Subcutaneous abdominal adipose tissue (tissue), 5 donors: ENCODE results near the gene ERMAP.

ENCODE experiments used
- H3K27ac ChIP-seq: one replicate; pipeline ENCODE4 v1.7.0; 2013; ENCODE audit warnings: low read depth, mild to moderate bottlenecking, inconsistent platforms, low read length, moderate library complexity
- H3K27me3 ChIP-seq, 5 donors: one replicate each; pipeline ENCODE4 v1.7.0; 2013; ENCODE audit warnings: low read length in 5 of 5, inconsistent platforms in 1 of 5; ENCODE audit not compliant: control insufficient read depth in 5 of 5, insufficient read depth in 4 of 5
- H3K36me3 ChIP-seq, 5 donors: one replicate each; pipeline ENCODE4 v1.7.0; 2013; ENCODE audit warnings: low read length in 5 of 5; ENCODE audit not compliant: control insufficient read depth in 5 of 5, insufficient read depth in 5 of 5
- H3K4me1 ChIP-seq, 5 donors: one replicate each; pipeline ENCODE4 v1.7.0; 2013; ENCODE audit warnings: low read length in 5 of 5, mild to moderate bottlenecking in 3 of 5, moderate library complexity in 1 of 5; ENCODE audit not compliant: control insufficient read depth in 5 of 5, insufficient read depth in 5 of 5
- H3K4me3 ChIP-seq, 5 donors: one replicate each; pipeline ENCODE4 v1.7.0; 2013; ENCODE audit warnings: low read length in 5 of 5, low read depth in 1 of 5
- H3K9ac ChIP-seq, 5 donors: one replicate each; pipeline ENCODE4 v1.7.0; 2013; ENCODE audit warnings: low read length in 5 of 5, mild to moderate bottlenecking in 4 of 5, moderate library complexity in 3 of 5
- H3K9me3 ChIP-seq, 5 donors: one replicate each; pipeline ENCODE4 v1.7.0; 2013; ENCODE audit warnings: low read length in 5 of 5; ENCODE audit not compliant: control insufficient read depth in 5 of 5
- donor health status: healthy.
- donor health status: healthy.
- donor health status: healthy.
- donor health status: healthy.
- donor health status: healthy.

Gene ERMAP

DNA sequence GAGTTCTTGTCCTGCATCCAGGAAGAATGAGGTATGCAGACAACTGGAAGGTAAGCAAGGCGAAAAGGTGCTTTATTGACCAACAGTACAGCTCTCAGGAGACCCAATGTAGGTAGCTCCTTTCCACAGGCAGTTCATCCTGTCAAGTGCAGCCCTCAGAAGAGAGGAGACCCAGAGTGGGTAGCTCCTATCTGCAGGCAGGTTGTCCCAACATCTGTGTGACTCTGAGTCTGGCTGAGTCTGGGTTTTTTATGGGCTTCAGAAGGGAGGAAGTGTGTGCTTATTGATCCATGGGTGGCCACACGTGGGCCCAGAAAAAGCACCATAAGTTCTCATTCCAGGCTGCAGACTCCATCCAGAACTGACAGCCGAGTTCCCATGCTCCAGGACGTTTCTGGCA lies 63.5 kb downstream of the ERMAP start:
- no peak overlapping the region for H3K4me3 ChIP-seq
- no peaks in the 10 kb centered on the region for H3K4me1 ChIP-seq
- no peaks in the 10 kb centered on the region for H3K9me3 ChIP-seq
- H3K36me3 ChIP-seq, result no peaks in the 10 kb centered on the region
- no peak overlapping the region for H3K9ac ChIP-seq
- H3K27me3 ChIP-seq, result peaks cover 0 to 8% (median 2%) of the 10 kb centered on the region in 5 donors
- no peak overlapping the region for H3K27ac ChIP-seq

DNA sequence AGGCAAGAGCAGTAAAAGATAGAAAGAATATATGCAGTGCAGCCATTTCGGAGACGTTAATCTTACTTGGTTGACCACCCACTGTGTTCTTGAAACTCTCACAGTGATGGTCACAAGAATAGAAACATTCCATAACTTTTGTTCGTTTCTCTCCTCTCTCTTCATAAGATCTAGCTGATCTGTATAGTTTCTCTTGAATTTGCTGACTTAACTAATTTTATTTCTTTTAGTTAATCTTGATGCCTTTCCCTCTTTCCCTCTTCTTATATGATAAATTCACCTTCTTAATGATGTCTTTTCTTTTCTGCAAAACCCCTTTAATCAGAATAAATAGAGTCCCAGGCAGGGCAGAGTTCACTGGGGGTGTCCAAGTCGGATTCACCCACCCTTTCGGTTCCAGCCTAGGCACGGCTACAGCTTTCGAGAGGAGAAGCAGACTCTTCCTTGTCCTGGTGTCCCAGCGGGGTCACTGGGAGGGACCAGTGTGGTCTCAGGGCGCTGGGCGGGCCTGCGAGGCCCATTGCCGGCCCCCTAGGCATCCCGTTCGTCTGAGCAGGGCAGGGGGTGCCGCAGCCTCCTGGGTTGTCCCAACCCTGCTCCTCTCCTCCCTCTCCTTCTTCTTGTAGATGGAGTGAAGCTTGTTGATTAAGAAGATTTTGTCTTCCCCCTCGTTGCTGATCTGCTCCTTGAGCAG lies 69.3 kb downstream of the ERMAP start:
- Histone ChIP-seq H3K27ac (no peak overlapping the region), H3K36me3 (no peaks in the 10 kb centered on the region), H3K4me3 (no peak overlapping the region), H3K4me1 (no peaks in the 10 kb centered on the region), H3K27me3 (no peaks in the 10 kb centered on the region), H3K9me3 (no peaks in the 10 kb centered on the region), H3K9ac (no peak overlapping the region)

- Histone ChIP-seq H3K27ac (no peak overlapping the region), H3K36me3 (no peaks in the 10 kb centered on the region), H3K4me1 (no peaks in the 10 kb centered on the region)
Measured at GRCh38 chr1:42886800-42887199, 69.9 kb downstream of the ERMAP start.

DNA sequence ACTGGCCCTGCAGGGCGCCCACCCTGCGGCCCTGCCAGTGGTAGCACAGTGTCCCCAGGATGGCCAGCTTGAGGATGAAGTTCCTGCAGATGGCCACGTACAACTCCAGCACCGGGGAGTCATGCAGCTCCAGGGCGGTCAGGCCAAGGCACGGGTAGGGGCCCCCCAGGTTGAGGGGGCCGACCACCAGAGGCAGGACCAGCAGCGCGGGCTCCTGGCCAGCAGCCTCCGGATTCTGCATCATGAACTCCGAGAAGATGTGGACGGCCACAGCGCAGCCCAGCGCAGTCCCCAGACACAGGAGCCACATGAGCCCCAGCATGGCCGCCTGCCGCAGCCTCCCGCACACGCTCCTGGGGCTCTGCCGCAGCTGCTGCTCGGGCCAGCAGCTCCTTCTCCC lies 70.4 kb downstream of the ERMAP start:
- Histone ChIP-seq H3K9me3 (no peaks in the 10 kb centered on the region), H3K4me1 (no peaks in the 10 kb centered on the region), H3K9ac (no peak overlapping the region), H3K27me3 (no peaks in the 10 kb centered on the region), H3K36me3 (no peaks in the 10 kb centered on the region), H3K4me3 (no peak overlapping the region), H3K27ac (no peak overlapping the region)

More at GRCh38 chr1:42886800-42887199, 69.9 kb downstream of the ERMAP start:
- no peaks in the 10 kb centered on the region for H3K27me3 ChIP-seq
- H3K4me3 ChIP-seq, result no peak overlapping the region
- H3K9me3 ChIP-seq, result no peaks in the 10 kb centered on the region
- H3K9ac ChIP-seq, result no peak overlapping the region

- Histone ChIP-seq H3K27me3 (no peaks in the 10 kb centered on the region), H3K4me3 (no peak overlapping the region), H3K36me3 (no peaks in the 10 kb centered on the region), H3K27ac (no peak overlapping the region), H3K9me3 (no peaks in the 10 kb centered on the region), H3K9ac (no peak overlapping the region), H3K4me1 (no peaks in the 10 kb centered on the region)
Measured at GRCh38 chr1:42888013-42888633, 71.2 kb downstream of the ERMAP start.

DNA sequence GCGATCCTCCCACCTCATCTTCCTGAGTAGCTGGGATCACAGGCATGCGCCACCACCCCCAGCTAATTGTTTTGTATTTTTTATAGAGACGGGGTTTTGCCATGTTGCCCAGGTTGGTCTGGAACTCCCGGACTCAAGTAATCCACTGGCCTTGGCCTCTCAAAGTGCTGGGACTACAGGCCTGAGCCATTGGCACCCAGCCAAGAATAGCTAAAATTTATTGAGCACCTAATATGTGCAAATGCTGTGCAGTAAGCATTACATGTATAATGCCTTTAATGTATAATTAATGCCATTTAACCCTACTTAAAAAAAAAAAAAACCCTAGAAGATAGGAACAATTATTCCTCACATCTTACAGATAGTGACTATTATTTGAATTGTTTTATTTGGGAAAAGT lies 72.3 kb downstream of the ERMAP start:
- H3K9me3 ChIP-seq, result no peaks in the 10 kb centered on the region
- no peak overlapping the region for H3K4me3 ChIP-seq
- H3K27me3 ChIP-seq, result no peaks in the 10 kb centered on the region
- no peak overlapping the region for H3K27ac ChIP-seq
- H3K36me3 ChIP-seq, result no peaks in the 10 kb centered on the region
- H3K9ac ChIP-seq, result no peak overlapping the region
- no peaks in the 10 kb centered on the region for H3K4me1 ChIP-seq

DNA sequence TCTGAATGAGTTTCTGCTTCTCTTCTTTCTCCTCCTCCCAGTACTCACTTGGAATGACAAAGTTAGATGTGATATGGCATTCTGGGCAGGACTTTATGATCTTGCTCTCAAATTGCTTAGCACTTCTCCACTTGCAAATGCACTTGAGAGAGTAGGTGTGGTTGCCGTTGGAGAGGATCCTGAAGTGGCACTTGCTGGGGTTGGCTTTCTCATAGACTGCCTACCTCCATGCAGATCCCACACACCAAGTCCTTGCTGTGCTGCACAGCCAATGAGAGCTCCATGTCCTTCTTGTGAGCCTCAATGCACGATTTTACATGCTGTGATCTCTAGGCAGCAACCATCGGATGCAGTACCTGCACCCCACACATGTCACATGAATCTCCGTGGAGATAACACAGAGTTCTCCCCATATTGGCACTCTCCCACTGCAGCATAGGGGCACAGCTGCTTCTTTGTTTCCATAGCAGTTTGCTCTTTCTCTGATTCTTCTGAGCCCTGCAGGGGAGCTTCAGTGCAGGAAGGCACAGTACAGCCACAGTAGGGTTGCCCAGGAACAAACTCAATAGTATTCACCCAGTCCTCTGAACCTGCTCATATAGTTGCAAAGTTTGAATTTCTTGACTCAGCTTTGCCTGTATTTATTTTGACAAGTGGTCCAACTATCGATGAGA lies 74.7 kb downstream of the ERMAP start:
- Histone ChIP-seq H3K4me1 (no peaks in the 10 kb centered on the region), H3K9ac (no peak overlapping the region), H3K27ac (no peak overlapping the region), H3K4me3 (no peak overlapping the region), H3K9me3 (peaks cover 0 to 3% (median 0%) of the 10 kb centered on the region in 5 donors), H3K36me3 (no peaks in the 10 kb centered on the region), H3K27me3 (no peaks in the 10 kb centered on the region)
